RPMI8226 (cell line): ENCODE measurements around the gene CRYGA.
"Not testable (repeated sequence)": the region's sequence is repeated elsewhere in the genome, so short reads cannot be mapped to it uniquely, and the experiment has no call there.

Source experiments
- DNase-seq: peaks from one replicate; pipeline ENCODE4 v3.0.0-alpha.2; 2015

The CRYGA gene

GRCh38 chr2:208124013-208124715 lies 39.2 kb downstream of the CRYGA start, which contains the start of gene CRYGD:
TSS of gene CRYGD (minus strand) at chr2:208124524. CDS start at chr2:208124473, 51 bp downstream.
- DNase-seq = not testable (repeated sequence)

- no peak for DNase-seq
These were observed 41.1 kb downstream of the CRYGA start for GRCh38 chr2:208122248-208122647.

GRCh38 chr2:208118918-208119317 lies 44.5 kb downstream of the CRYGA start:
- no peak for DNase-seq

GRCh38 chr2:208117390-208117789 lies 46.0 kb downstream of the CRYGA start:
- DNase-seq = not testable (repeated sequence)

GRCh38 chr2:208112969-208113368 lies 50.4 kb downstream of the CRYGA start:
- no peak for DNase-seq

GRCh38 chr2:208112273-208112745 lies 51.1 kb downstream of the CRYGA start:
- DNase-seq = not testable (repeated sequence)
